HepG2 (cell line): ENCODE results near the gene SAMD14. TPM values are rescaled to one million over a fixed set of nuclear protein-coding genes. Genes with fewer than 3 reads are reported as not detected.
A peak's percentile ranks its signal among the peaks of the same experiment; 100 is the strongest.

Experiments used
- AKAP8 ChIP-seq: sonication (generic); formaldehyde crosslinking; IDR thresholded peaks from 2 replicates; pipeline ENCODE4 v1.5.1; 2020; ENCODE audit warnings: mild to moderate bottlenecking, missing genetic modification reagents
- CEBPG ChIP-seq: IDR thresholded peaks from 2 replicates; pipeline ENCODE4 v1.6.1; 2016
- MATR3 ChIP-seq: sonication (generic); formaldehyde crosslinking; IDR thresholded peaks from 2 replicates; pipeline ENCODE4 v1.4.0; 2020; ENCODE audit warnings: missing genetic modification reagents
- NFIC ChIP-seq: IDR thresholded peaks from 2 replicates; pipeline ENCODE4 v1.6.1; 2012; ENCODE audit warnings: mild to moderate bottlenecking, low read length, inconsistent platforms
- SMARCC2 ChIP-seq: fragments of 450-650 bp; IDR thresholded peaks from 2 replicates; pipeline ENCODE4 v1.6.1; 2017; ENCODE audit warnings: antibody characterized with exemption, mild to moderate bottlenecking
- YY1 ChIP-seq: IDR thresholded peaks from 2 replicates; pipeline ENCODE4 v1.6.1; 2011; ENCODE audit warnings: low read length, low read depth, moderate library complexity, mild to moderate bottlenecking; ENCODE audit not compliant: insufficient read depth, insufficient replicate concordance
- ZFAT ChIP-seq: sonication (generic); formaldehyde crosslinking; conservative IDR thresholded peaks from 2 replicates; pipeline ENCODE4 v1.8.1; 2023; ENCODE audit warnings: missing genetic modification reagents, inconsistent platforms
- ZNF205 ChIP-seq: IDR thresholded peaks from 2 replicates; pipeline ENCODE4 v1.6.1; 2018; ENCODE audit warnings: missing biosample characterization, missing genetic modification reagents
- ZNF337 ChIP-seq: sonication (generic); formaldehyde crosslinking; IDR thresholded peaks from 2 replicates; pipeline ENCODE4 v1.5.1; 2020; ENCODE audit warnings: missing genetic modification reagents, low read depth, mild to moderate bottlenecking, borderline replicate concordance
- polyA plus RNA-seq, 8 experiments: library from polyadenylated mRNA; depleted of rRNA in 3 of 8; stranded (reverse) in 7 of 8; unstranded in 1 of 8; fragments of >200 nt; fragmentation: Illumina TruSeq in 4 of 8; extraction: Trizol in 4 of 8; gene quantifications; 2 replicates each; pipeline versions ENCODE4 v1.2.1 to v1.2.3, GENCODE V29; 2011 to 2016; ENCODE audit warnings: low read depth in 4 of 8, missing spikeins in 1 of 8, mixed read lengths in 1 of 8; ENCODE audit not compliant: insufficient read depth in 1 of 8
- total RNA-seq, 5 experiments: library from RNA; depleted of rRNA; stranded (reverse); fragments of >200 nt; fragmentation: Illumina TruSeq; extraction: Trizol; gene quantifications; 2 replicates each; pipeline ENCODE4 v1.2.3, GENCODE V29; 2016; ENCODE audit warnings: low read depth in 1 of 5
- TF ChIP-seq, protein P1 (sequence below): sonication (generic); formaldehyde crosslinking; IDR thresholded peaks from 2 replicates; pipeline ENCODE4 v1.5.0; 2020; ENCODE audit warnings: missing genetic modification reagents
- TF ChIP-seq, protein P2 (sequence below): sonication (generic); formaldehyde crosslinking; IDR thresholded peaks from 2 replicates; pipeline ENCODE4 v1.4.0; 2020; ENCODE audit warnings: missing genetic modification reagents
- TF ChIP-seq, protein P3 (sequence below): sonication (generic); formaldehyde crosslinking; IDR thresholded peaks from 2 replicates; pipeline ENCODE4 v1.4.0; 2020; ENCODE audit warnings: missing genetic modification reagents
- TF ChIP-seq, protein P4 (sequence below): sonication (generic); formaldehyde crosslinking; IDR thresholded peaks from 2 replicates; pipeline ENCODE4 v1.4.0; 2020; ENCODE audit warnings: missing genetic modification reagents, mild to moderate bottlenecking, borderline replicate concordance
- TF ChIP-seq, protein P5 (sequence below): sonication (generic); formaldehyde crosslinking; IDR thresholded peaks from 2 replicates; pipeline ENCODE4 v1.4.0; 2020; ENCODE audit warnings: missing genetic modification reagents
- TF ChIP-seq, protein P6 (sequence below): sonication (generic); formaldehyde crosslinking; IDR thresholded peaks from 2 replicates; pipeline ENCODE4 v1.4.0; 2020; ENCODE audit warnings: missing genetic modification reagents

SAMD14 gene
- total and polyA plus RNA-seq, 2 of the 13 experiments (the other 11 are each of a cell fraction or from before 2014, with no cell fraction given): 0.07 to 0.22 TPM

DNA sequence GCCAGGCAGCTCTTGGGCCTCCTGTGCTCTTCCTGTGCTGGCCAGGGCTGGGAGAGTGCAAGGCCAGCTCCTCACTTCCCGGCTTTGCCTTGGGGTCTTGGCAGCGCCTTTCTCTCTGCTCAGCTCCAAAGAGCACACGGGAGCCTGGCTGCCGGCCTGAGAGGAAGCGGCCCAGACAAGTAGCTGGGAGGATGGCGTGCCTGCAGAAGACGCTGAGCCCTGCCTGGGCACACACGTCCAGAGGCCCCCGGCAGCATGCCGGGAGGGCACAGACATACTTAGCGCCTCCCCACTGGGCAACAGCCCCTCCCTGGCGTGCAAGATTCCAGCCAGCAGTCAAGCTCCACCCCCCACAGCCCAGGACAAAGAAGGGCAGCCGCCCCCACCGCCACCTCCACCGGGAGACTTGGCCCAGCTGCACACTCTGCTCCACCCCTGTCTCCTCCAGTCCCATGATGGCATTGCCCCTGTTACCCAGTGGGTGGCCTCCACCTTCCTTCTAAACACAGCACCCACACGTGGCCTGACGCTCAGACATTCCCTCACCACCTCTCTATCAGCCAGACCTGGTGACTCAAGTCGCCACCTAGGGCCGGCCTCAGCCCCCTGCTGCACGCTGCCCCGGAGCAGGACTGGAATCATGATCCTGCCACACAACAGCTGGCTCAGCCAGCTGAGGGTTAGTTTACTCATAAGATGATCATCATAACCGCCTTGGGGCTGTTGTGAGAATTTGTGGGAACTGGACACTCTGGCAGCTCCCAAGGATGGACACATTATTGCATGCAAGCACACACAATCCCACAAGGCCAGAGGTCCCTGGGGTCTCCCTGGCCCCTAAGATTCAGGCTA, 48.2 kb upstream of the SAMD14 start (continued):
- TF ChIP-seq, protein P1, sequence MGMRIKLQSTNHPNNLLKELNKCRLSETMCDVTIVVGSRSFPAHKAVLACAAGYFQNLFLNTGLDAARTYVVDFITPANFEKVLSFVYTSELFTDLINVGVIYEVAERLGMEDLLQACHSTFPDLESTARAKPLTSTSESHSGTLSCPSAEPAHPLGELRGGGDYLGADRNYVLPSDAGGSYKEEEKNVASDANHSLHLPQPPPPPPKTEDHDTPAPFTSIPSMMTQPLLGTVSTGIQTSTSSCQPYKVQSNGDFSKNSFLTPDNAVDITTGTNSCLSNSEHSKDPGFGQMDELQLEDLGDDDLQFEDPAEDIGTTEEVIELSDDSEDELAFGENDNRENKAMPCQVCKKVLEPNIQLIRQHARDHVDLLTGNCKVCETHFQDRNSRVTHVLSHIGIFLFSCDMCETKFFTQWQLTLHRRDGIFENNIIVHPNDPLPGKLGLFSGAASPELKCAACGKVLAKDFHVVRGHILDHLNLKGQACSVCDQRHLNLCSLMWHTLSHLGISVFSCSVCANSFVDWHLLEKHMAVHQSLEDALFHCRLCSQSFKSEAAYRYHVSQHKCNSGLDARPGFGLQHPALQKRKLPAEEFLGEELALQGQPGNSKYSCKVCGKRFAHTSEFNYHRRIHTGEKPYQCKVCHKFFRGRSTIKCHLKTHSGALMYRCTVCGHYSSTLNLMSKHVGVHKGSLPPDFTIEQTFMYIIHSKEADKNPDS: no peak
- TF ChIP-seq NFIC (no peak), CEBPG (CRISPR knock-in tag) (peak; percentile 25; the same call in 1 of the 2 replicates), AKAP8 (CRISPR knock-in tag) (no peak), MATR3 (CRISPR knock-in tag) (no peak), ZNF205 (CRISPR knock-in tag) (peak; percentile 79; the same call in 1 of the 2 replicates), YY1 (peak; percentile 40), SMARCC2 (no peak), ZFAT (CRISPR knock-in tag) (no peak), ZNF337 (no peak)
- TF ChIP-seq, protein P2, sequence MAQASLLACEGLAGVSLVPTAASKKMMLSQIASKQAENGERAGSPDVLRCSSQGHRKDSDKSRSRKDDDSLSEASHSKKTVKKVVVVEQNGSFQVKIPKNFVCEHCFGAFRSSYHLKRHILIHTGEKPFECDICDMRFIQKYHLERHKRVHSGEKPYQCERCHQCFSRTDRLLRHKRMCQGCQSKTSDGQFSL (CRISPR knock-in tag): 0 out of 2 replicates have a peak, but pooled peaks have one; percentile 58
- TF ChIP-seq, protein P3, sequence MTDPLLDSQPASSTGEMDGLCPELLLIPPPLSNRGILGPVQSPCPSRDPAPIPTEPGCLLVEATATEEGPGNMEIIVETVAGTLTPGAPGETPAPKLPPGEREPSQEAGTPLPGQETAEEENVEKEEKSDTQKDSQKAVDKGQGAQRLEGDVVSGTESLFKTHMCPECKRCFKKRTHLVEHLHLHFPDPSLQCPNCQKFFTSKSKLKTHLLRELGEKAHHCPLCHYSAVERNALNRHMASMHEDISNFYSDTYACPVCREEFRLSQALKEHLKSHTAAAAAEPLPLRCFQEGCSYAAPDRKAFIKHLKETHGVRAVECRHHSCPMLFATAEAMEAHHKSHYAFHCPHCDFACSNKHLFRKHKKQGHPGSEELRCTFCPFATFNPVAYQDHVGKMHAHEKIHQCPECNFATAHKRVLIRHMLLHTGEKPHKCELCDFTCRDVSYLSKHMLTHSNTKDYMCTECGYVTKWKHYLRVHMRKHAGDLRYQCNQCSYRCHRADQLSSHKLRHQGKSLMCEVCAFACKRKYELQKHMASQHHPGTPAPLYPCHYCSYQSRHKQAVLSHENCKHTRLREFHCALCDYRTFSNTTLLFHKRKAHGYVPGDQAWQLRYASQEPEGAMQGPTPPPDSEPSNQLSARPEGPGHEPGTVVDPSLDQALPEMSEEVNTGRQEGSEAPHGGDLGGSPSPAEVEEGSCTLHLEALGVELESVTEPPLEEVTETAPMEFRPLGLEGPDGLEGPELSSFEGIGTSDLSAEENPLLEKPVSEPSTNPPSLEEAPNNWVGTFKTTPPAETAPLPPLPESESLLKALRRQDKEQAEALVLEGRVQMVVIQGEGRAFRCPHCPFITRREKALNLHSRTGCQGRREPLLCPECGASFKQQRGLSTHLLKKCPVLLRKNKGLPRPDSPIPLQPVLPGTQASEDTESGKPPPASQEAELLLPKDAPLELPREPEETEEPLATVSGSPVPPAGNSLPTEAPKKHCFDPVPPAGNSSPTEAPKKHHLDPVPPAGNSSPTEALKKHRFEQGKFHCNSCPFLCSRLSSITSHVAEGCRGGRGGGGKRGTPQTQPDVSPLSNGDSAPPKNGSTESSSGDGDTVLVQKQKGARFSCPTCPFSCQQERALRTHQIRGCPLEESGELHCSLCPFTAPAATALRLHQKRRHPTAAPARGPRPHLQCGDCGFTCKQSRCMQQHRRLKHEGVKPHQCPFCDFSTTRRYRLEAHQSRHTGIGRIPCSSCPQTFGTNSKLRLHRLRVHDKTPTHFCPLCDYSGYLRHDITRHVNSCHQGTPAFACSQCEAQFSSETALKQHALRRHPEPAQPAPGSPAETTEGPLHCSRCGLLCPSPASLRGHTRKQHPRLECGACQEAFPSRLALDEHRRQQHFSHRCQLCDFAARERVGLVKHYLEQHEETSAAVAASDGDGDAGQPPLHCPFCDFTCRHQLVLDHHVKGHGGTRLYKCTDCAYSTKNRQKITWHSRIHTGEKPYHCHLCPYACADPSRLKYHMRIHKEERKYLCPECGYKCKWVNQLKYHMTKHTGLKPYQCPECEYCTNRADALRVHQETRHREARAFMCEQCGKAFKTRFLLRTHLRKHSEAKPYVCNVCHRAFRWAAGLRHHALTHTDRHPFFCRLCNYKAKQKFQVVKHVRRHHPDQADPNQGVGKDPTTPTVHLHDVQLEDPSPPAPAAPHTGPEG: no peak
- TF ChIP-seq, protein P4, sequence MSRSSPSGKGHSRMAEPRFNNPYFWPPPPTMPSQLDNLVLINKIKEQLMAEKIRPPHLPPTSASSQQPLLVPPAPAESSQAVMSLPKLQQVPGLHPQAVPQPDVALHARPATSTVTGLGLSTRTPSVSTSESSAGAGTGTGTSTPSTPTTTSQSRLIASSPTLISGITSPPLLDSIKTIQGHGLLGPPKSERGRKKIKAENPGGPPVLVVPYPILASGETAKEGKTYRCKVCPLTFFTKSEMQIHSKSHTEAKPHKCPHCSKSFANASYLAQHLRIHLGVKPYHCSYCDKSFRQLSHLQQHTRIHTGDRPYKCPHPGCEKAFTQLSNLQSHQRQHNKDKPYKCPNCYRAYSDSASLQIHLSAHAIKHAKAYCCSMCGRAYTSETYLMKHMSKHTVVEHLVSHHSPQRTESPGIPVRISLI (CRISPR knock-in tag): no peak
- TF ChIP-seq, protein P5, sequence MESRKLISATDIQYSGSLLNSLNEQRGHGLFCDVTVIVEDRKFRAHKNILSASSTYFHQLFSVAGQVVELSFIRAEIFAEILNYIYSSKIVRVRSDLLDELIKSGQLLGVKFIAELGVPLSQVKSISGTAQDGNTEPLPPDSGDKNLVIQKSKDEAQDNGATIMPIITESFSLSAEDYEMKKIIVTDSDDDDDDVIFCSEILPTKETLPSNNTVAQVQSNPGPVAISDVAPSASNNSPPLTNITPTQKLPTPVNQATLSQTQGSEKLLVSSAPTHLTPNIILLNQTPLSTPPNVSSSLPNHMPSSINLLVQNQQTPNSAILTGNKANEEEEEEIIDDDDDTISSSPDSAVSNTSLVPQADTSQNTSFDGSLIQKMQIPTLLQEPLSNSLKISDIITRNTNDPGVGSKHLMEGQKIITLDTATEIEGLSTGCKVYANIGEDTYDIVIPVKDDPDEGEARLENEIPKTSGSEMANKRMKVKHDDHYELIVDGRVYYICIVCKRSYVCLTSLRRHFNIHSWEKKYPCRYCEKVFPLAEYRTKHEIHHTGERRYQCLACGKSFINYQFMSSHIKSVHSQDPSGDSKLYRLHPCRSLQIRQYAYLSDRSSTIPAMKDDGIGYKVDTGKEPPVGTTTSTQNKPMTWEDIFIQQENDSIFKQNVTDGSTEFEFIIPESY (CRISPR knock-in tag): peak; percentile 21; the same call in 1 of the 2 replicates
- TF ChIP-seq, protein P6, sequence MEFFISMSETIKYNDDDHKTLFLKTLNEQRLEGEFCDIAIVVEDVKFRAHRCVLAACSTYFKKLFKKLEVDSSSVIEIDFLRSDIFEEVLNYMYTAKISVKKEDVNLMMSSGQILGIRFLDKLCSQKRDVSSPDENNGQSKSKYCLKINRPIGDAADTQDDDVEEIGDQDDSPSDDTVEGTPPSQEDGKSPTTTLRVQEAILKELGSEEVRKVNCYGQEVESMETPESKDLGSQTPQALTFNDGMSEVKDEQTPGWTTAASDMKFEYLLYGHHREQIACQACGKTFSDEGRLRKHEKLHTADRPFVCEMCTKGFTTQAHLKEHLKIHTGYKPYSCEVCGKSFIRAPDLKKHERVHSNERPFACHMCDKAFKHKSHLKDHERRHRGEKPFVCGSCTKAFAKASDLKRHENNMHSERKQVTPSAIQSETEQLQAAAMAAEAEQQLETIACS (CRISPR knock-in tag): no peak
